ENCODE data around the gene CELF4.

DNA sequence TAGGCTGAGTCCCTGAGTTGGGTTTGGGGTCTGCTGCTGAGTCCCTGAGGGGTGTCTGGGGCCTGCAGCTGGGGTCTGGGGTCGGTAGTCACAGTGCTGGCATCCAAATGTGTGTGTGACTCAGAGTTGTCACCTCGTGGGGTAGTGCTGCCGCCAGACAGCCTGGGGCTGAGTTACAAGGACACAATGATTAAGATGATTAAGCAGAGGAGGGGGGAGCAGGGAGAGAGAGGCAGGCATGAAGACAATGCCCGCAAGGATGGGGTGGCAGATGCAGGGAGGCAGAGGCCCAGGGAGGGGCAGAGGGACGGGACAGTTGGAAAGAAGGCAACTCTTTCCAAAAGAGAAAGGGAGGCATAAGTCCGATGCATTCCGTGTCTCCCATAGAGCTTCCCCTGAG is 120.2 kb downstream of the CELF4 start:
- TF ChIP-seq, protein P1, sequence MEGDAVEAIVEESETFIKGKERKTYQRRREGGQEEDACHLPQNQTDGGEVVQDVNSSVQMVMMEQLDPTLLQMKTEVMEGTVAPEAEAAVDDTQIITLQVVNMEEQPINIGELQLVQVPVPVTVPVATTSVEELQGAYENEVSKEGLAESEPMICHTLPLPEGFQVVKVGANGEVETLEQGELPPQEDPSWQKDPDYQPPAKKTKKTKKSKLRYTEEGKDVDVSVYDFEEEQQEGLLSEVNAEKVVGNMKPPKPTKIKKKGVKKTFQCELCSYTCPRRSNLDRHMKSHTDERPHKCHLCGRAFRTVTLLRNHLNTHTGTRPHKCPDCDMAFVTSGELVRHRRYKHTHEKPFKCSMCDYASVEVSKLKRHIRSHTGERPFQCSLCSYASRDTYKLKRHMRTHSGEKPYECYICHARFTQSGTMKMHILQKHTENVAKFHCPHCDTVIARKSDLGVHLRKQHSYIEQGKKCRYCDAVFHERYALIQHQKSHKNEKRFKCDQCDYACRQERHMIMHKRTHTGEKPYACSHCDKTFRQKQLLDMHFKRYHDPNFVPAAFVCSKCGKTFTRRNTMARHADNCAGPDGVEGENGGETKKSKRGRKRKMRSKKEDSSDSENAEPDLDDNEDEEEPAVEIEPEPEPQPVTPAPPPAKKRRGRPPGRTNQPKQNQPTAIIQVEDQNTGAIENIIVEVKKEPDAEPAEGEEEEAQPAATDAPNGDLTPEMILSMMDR (IDR thresholded peaks at IDR 0.05 in 8 of 11, conservative IDR thresholded peaks at IDR 0.05 in 3 of 11), result no peak
- TF ChIP-seq POLR2A (IDR thresholded peaks at IDR 0.05), result no peak

Data from spleen (tissue), 7 donors.